ENCODE data around the gene KLHL5. TPM values are rescaled to one million over a fixed set of nuclear protein-coding genes. Genes with fewer than 3 reads are reported as not detected.

The KLHL5 gene
- polyA plus RNA-seq, 2 of the 4 experiments (the other 2 are of a cell fraction) = 62.4 to 108 TPM

DNA sequence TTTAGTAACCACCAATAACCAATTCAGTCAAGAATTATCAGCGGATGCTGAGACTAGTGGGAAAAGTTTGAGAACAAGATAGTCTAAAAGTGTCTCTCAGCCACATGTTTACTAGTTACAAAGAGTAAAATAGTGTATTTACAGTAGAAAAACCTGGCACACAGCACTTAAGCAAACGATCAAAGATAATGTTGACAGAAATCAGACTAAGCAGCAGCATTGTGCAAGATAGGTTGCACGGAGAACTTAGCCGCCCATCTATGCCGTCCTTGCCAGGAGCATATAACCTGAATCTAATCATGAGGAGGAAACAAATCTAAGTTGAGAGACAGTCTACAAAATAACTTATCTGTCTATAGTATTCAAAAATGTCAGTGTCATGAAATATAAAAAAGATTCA is 35.3 kb downstream of the KLHL5 start:
- ChIA-PET CTCF (no interaction called here), POLR2A (interaction anchor here (0.7 kb wide), 1 partner anchor 194 kb away, joined by 4 read pairs; no protein-coding TSS in a partner anchor)
- no peak for TF ChIP-seq RAD21 (conservative IDR thresholded peaks at IDR 0.05 in 1 of 2, IDR thresholded peaks at IDR 0.05 in 1 of 2)
- TF ChIP-seq NPAS2 (CRISPR knock-in tag; IDR thresholded peaks at IDR 0.05; ENCODE audit: borderline replicate concordance) = no peak
- TF ChIP-seq RCOR1 (IDR thresholded peaks at IDR 0.05; ENCODE audit: low read depth, low read length) = no peak
- TF ChIP-seq POLR2AphosphoS2 (conservative IDR thresholded peaks at IDR 0.05; ENCODE audit: low read length) = no peak
- TF ChIP-seq FOSB (CRISPR knock-in tag; IDR thresholded peaks at IDR 0.05) = no peak
- TF ChIP-seq TFCP2L1 (CRISPR knock-in tag; IDR thresholded peaks at IDR 0.05) = no peak
- no peak for TF ChIP-seq RARB (CRISPR knock-in tag; IDR thresholded peaks at IDR 0.05)
- no peak for TF ChIP-seq KDM5A (IDR thresholded peaks at IDR 0.05)
- TF ChIP-seq, protein P1, sequence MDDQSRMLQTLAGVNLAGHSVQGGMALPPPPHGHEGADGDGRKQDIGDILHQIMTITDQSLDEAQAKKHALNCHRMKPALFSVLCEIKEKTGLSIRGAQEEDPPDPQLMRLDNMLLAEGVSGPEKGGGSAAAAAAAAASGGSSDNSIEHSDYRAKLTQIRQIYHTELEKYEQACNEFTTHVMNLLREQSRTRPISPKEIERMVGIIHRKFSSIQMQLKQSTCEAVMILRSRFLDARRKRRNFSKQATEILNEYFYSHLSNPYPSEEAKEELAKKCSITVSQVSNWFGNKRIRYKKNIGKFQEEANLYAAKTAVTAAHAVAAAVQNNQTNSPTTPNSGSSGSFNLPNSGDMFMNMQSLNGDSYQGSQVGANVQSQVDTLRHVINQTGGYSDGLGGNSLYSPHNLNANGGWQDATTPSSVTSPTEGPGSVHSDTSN (IDR thresholded peaks at IDR 0.05) = no peak
- TF ChIP-seq, protein P2, sequence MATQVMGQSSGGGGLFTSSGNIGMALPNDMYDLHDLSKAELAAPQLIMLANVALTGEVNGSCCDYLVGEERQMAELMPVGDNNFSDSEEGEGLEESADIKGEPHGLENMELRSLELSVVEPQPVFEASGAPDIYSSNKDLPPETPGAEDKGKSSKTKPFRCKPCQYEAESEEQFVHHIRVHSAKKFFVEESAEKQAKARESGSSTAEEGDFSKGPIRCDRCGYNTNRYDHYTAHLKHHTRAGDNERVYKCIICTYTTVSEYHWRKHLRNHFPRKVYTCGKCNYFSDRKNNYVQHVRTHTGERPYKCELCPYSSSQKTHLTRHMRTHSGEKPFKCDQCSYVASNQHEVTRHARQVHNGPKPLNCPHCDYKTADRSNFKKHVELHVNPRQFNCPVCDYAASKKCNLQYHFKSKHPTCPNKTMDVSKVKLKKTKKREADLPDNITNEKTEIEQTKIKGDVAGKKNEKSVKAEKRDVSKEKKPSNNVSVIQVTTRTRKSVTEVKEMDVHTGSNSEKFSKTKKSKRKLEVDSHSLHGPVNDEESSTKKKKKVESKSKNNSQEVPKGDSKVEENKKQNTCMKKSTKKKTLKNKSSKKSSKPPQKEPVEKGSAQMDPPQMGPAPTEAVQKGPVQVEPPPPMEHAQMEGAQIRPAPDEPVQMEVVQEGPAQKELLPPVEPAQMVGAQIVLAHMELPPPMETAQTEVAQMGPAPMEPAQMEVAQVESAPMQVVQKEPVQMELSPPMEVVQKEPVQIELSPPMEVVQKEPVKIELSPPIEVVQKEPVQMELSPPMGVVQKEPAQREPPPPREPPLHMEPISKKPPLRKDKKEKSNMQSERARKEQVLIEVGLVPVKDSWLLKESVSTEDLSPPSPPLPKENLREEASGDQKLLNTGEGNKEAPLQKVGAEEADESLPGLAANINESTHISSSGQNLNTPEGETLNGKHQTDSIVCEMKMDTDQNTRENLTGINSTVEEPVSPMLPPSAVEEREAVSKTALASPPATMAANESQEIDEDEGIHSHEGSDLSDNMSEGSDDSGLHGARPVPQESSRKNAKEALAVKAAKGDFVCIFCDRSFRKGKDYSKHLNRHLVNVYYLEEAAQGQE (IDR thresholded peaks at IDR 0.05) = no peak
- TF ChIP-seq MAFK (IDR thresholded peaks at IDR 0.05; ENCODE audit: partially characterized antibody) = no peak
- TF ChIP-seq MYC (IDR thresholded peaks at IDR 0.05; ENCODE audit: borderline replicate concordance, low read length) = no peak
- TF ChIP-seq, protein P3, sequence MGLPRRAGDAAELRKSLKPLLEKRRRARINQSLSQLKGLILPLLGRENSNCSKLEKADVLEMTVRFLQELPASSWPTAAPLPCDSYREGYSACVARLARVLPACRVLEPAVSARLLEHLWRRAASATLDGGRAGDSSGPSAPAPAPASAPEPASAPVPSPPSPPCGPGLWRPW (IDR thresholded peaks at IDR 0.05) = no peak
- TF ChIP-seq CHD2 (IDR thresholded peaks at IDR 0.05; ENCODE audit: low read length, partially characterized antibody) = no peak
- no peak for TF ChIP-seq TP53 (CRISPR knock-in tag; IDR thresholded peaks at IDR 0.05)
- TF ChIP-seq ZFP36 (IDR thresholded peaks at IDR 0.05; ENCODE audit: borderline replicate concordance, partially characterized antibody) = no peak
- DNase-seq (ENCODE audit: low read depth in 1 of 2, low spot score in 1 of 2) (no peak), FAIRE-seq (no peak), ATAC-seq (no peak)
- Histone ChIP-seq H3K27ac (no peak overlapping the region), H3K9me3 (no peaks in the 10 kb centered on the region), H3K4me3 (no peak overlapping the region), H3K4me2 (no peak overlapping the region), H3K4me1 (no peaks in the 10 kb centered on the region)
- WGBS (ENCODE audit: missing lambda C conversion rate) = 67% methylated on average over 5 of the region's 5 CpGs

DNA sequence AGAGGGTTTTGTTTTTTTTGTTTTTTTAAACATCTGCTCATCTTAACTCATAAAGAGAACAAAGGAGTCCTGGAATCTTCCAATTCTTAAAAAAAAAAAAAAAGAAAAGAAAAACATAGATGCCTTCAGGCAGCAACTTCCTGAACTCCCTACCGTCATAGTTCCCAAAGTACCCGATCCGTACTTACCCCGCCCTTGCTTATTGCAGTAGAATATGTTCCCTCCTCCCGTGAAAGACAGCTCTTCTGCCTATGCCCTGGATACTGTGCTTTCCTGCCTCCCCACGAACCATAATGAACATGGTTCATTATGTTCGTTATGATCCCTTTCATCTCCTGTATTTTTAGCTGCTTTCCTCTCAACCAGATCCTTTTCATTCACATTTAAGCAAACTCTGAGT is 40.3 kb downstream of the KLHL5 start:
- H3K4me2 ChIP-seq = no peak overlapping the region
- no peak overlapping the region for H3K4me3 ChIP-seq
- ChIA-PET POLR2A (no interaction called here), CTCF (no interaction called here)
- H3K27ac ChIP-seq = no peak overlapping the region
- 0 out of 3 replicates have a peak, but pooled peaks cover 3% of the 10 kb centered on the region for H3K4me1 ChIP-seq
- ATAC-seq (no peak), FAIRE-seq (no peak), DNase-seq (ENCODE audit: low read depth in 1 of 2, low spot score in 1 of 2) (no peak)
- TF ChIP-seq HDAC2 (IDR thresholded peaks at IDR 0.05) (no peak), FOSL2 (IDR thresholded peaks at IDR 0.05) (no peak), FOSL2 (CRISPR knock-in tag; IDR thresholded peaks at IDR 0.05) (no peak), ESRRA (IDR thresholded peaks at IDR 0.05; ENCODE audit: borderline replicate concordance, low read length) (no peak), JUNB (IDR thresholded peaks at IDR 0.05) (no peak), EHF (CRISPR knock-in tag; IDR thresholded peaks at IDR 0.05) (no peak), CBX2 (IDR thresholded peaks at IDR 0.05; ENCODE audit: borderline replicate concordance, low read depth) (no peak)
- TF ChIP-seq, protein P3 (IDR thresholded peaks at IDR 0.05) = no peak
- TF ChIP-seq, protein P4, sequence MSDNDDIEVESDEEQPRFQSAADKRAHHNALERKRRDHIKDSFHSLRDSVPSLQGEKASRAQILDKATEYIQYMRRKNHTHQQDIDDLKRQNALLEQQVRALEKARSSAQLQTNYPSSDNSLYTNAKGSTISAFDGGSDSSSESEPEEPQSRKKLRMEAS (IDR thresholded peaks at IDR 0.05) = no peak
- 84% methylated on average over 7 of the region's 7 CpGs for whole genome bisulfite sequencing (ENCODE audit: missing lambda C conversion rate)
- H3K9me3 ChIP-seq = no peaks in the 10 kb centered on the region

Data from A549 (cell line).